Upper lobe of left lung (tissue), 4 donors: ENCODE measurements around the gene CDC73.

Experiments used
- EP300 ChIP-seq, 4 donors: sonication (generic); formaldehyde crosslinking; IDR thresholded peaks; one replicate each; pipeline ENCODE4 v1.5.1; 2017; ENCODE audit warnings: antibody characterized with exemption in 4 of 4, control low read depth in 2 of 4
- POLR2A ChIP-seq, 4 donors: fragments of 450-650 bp; IDR thresholded peaks; one replicate each; pipeline ENCODE4 v1.5.1; 2016 to 2017; ENCODE audit warnings: antibody characterized with exemption in 4 of 4, mild to moderate bottlenecking in 2 of 4
- POLR2AphosphoS5 ChIP-seq, 2 donors: sonication (generic); formaldehyde crosslinking; IDR thresholded peaks; one replicate each; pipeline ENCODE4 v1.5.1; 2017; ENCODE audit warnings: antibody characterized with exemption in 2 of 2
- TF ChIP-seq, protein P1 (sequence below), 6 experiments: fragments of 450-650 bp in 4 of 6; fragments of 200-600 bp in 2 of 6; sonication (generic) in 2 of 6; IDR thresholded peaks; one replicate each; pipeline ENCODE4 v1.5.1; 2016 to 2019; ENCODE audit warnings: antibody characterized with exemption in 6 of 6

DNA sequence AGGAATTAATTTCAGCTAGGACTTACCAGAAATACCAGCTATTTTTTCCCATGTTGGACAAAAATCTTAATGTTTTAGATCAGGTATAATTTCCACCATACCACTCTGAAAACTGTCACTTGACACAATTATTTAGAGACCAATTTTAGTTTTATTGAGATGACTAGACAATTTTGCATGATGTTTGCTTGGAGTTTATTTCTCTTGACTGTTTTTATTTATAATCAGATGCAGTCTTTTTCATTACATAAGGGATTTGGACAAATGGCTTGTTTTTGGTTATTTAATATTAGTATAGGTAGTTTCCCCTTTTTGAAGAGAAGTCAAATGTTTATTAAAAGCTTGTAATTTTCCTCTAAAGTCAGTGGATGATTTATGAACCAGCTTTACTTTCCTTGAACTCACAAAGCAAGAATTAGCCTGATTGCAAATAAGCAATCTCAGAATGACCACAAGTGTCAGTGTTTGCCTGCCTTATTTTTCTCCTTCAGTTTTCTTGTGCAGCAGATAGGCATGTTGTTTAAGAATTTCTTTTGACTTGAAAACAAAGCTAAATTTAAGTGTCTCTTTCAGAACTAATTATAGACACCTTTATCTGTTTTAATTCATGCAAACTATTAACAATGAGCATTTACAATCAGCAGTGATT is 68.4 kb downstream of the CDC73 start:
- no peak for TF ChIP-seq POLR2A (IDR thresholded peaks at IDR 0.05)
- TF ChIP-seq, protein P1, sequence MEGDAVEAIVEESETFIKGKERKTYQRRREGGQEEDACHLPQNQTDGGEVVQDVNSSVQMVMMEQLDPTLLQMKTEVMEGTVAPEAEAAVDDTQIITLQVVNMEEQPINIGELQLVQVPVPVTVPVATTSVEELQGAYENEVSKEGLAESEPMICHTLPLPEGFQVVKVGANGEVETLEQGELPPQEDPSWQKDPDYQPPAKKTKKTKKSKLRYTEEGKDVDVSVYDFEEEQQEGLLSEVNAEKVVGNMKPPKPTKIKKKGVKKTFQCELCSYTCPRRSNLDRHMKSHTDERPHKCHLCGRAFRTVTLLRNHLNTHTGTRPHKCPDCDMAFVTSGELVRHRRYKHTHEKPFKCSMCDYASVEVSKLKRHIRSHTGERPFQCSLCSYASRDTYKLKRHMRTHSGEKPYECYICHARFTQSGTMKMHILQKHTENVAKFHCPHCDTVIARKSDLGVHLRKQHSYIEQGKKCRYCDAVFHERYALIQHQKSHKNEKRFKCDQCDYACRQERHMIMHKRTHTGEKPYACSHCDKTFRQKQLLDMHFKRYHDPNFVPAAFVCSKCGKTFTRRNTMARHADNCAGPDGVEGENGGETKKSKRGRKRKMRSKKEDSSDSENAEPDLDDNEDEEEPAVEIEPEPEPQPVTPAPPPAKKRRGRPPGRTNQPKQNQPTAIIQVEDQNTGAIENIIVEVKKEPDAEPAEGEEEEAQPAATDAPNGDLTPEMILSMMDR (IDR thresholded peaks at IDR 0.05) = peak in 3 of 6 experiments; percentile 21 to 29 (median 21)
- TF ChIP-seq POLR2AphosphoS5 (IDR thresholded peaks at IDR 0.05) = no peak
- no peak for TF ChIP-seq EP300 (IDR thresholded peaks at IDR 0.05)
